NCI-H1105 (cell line): ENCODE results near the gene RBM38.

Source experiments
- DNase-seq: peaks from one replicate; lab custom pipeline; 2025; lab: John Stamatoyannopoulos, UW

RBM38 gene

DNA sequence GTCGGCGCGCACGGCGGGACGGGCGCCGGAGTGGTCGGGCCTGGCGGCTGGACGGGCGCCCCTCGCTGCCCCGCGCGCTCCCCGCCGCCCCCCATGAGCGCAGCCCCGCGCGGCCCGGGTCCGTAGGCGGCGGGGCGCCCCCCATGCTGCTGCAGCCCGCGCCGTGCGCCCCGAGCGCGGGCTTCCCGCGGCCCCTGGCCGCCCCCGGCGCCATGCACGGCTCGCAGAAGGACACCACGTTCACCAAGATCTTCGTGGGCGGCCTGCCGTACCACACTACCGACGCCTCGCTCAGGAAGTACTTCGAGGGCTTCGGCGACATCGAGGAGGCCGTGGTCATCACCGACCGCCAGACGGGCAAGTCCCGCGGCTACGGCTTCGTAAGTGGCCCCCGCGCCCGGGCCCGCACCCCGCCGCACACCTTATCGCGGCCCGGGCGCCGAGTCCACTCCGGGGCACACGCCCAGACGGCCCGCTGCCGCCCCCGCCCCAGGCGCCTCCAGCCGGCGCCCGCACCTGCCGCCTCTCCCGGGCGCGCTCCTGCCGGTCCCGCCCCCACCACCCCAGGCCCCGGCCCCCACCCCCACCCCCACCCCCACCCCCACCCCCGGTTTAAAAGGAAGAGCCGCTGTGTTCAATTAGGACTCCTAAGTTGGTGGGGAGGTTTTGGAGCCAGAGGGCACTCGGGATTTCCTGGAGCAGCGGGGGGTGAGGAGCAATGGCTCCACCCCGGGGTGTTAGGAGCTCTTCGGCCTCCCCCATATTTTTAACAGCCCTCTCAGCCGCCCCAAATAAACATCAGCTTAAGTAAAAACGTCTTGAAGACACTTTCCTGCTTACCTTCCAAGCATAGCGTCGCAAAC, 474 bp downstream of the RBM38 start:
- DNase-seq = no peak

GRCh38 chr20:57392512-57393271, 1.5 kb downstream of the RBM38 start:
- DNase-seq = no peak

- DNase-seq = no peak
Observed at GRCh38 chr20:57393321-57394120, 2.3 kb downstream of the RBM38 start.

DNA sequence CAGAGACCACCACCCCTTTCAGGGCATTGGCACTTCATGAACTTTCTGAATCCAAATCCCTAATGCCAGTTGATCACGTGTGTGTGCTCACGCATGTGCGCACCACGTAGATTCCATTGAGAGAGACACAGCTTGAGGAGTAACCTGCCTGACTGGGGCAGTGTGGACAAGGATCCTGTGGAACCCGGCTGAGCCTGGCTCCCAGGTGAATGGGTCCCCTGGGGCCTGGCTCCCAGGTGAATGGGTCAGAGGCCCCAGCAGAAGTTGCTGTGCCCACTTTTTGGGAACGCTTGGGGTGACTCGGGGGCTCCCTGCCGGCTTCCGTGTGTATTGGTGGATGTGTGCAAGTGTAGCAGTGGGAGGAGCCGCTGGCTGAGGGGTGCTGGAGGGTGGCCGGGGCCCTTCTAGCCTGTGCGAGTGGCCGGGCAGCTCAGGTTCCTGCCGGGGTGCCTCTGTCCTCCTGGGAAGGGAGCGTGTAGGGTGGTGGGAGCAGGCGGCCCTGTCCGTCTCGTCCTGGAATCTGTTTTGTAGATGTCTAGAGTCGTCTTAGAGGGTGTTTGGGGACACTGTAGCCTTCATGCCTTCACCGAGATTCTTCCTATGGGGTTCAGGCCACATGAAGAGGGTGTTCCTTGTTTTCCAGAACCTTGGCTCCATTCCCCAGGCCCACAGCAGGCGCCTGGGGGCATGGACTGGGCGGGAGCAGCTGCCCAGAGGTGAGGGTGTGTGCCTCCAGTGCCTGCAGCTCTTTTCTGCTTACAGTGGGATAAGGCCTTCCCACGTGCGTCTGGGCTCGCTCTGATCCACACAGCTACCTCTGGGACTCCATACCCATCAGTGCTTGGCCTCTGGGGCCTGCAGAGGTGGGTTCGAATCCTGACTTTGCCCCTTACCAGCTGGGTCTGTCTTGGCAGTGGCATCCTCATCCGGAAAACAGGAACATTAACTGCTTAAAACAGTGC, 3.2 kb downstream of the RBM38 start:
- no peak for DNase-seq

DNA sequence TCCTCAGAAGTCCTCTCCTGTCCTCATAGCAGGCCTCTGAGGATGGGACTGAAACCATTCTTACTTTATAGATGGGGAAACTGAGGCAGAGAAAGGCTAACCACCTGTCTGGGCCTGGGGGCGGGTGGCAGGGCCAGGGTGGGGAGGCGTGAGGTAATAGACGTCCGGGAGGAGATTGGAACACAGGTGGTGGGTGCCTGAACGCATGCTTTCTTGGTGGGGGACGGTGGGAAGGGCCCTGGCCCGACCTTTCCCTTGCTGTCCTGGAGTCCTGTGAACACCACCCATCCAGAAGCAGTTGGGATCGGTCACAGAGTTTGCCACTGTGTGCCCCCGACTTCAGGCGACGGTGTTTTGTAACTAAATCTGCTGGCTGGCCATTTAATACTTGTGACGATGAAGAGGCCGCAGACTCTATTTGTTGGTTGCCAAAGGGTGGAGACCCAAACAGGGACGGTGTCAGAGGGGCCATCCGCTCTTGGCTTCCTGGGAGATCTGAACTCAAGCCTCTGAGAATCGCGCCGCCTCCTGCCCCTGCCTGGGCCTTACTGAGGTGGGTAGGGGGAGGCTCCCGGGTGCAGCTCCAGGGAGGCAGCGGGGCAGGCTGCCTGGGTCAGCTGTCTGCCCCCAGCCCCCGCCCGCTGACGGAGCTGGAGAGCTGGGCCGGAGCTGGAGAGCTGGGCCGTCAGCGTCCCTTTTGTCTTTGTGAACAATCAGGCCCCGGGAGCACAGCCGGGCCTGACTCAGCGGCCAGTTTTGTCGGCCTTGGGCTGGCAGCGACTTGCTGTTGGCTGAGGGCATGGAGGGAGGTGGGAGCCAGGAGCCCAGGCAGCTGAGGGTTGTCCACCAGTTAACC, 4.1 kb downstream of the RBM38 start:
- no peak for DNase-seq

- DNase-seq = no peak
Observed at GRCh38 chr20:57396212-57396983, 5.2 kb downstream of the RBM38 start.

- no peak for DNase-seq
Observed at GRCh38 chr20:57396984-57397692, 5.9 kb downstream of the RBM38 start.

DNA sequence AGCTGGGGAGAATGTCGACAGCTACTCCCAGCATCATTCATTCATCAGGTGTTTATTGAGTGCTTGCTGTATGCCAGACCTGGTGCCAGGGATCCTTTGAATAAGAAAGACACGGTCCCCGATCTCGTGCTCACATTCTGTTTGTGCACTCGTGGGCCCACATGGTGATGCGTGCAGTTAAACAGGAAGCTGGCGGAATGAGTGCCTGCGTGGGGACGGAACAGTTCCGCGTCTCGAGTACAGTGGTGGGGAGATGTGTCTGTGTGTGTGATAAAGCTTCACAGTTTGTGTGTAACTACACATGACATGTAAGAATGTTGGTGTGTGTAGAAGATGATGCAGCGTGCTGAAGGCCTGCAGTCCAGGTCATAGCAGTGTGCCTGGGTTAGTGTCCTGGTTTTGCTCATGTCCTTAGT, 6.5 kb downstream of the RBM38 start:
- no peak for DNase-seq

DNA sequence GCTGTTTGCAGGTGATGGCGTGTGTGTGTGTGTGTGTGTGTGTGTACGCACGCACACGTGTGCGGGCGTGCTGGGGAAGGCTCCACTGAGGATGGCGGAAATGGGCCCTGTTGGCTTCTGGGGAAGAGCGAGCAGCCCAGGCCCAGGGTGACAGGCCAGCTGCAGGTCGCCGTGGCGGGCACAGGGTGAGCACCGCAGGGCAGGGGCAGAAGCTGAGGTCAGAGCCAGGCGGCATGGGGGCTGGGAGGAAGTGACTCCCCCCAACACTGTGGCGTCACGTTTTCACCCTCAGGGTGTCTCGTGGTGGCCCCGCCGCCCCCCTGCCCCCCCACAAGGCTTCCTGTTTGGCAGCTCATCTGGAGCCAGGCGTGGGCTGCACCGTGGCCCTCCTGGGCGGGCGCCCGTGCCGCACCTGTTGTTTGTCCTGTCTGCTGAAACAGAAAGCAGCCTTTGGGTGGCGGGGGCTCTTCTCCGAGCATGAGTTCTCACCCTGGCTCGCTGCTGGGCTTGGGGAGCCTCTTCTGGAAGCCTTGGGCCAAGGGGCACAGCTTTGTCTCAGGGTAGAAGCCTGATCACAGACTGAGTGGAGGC, 7.1 kb downstream of the RBM38 start:
- peak; percentile 78 for DNase-seq

GRCh38 chr20:57398901-57399535, 7.8 kb downstream of the RBM38 start:
- no peak for DNase-seq

DNA sequence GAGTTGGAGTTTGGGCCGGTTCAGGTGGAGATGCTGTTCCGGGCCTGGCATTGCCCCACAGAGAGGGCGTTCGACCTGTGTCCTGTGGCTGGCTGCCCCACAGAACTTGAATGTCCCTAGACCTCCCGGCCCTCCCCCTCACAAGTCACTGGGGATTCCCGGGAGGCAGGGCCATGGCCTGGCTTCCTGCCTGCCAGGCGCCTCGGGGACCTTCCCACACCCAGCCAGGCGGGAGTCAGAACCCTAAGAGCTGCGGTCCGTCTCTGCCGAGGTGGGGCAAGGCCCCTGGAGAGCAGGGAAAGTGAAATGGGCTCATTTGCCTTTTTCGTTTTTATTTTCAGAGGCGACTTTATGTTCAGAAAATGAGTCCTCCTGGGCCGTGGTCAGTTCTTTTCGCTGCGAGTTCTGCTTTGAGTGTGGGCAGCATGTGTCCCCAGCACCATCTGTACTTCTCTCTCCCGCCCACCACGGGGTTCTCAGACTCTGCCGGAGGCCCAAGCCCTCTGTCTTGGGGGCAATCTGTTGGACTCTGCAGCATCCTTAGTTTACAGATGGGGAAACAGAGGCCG, 8.5 kb downstream of the RBM38 start:
- no peak for DNase-seq

DNA sequence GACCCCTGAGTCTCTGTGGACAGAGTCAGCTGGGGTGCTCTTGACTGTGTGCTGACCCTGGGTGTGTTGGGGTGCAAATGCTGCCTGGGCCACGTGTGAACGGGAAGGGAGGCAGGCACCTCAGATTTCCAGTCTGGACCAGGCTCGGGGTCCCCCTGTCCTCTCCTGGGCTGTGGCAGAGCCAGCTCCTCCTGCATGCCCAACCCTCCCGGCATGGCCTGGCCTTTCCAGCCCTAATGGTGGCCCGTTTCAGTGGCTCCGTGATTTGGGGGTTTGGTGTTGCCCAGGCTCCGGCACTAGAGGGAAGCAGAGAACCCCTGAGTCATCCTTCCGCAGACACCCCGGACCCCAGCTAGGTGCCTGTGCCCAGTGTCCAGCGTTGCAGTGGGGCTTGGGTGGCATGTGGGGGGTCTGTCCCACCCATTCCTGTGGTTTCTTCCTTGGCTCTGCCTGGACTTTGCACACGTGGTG, 9.1 kb downstream of the RBM38 start:
- DNase-seq = no peak

GRCh38 chr20:57400821-57401564, 9.8 kb downstream of the RBM38 start:
- no peak for DNase-seq

DNA sequence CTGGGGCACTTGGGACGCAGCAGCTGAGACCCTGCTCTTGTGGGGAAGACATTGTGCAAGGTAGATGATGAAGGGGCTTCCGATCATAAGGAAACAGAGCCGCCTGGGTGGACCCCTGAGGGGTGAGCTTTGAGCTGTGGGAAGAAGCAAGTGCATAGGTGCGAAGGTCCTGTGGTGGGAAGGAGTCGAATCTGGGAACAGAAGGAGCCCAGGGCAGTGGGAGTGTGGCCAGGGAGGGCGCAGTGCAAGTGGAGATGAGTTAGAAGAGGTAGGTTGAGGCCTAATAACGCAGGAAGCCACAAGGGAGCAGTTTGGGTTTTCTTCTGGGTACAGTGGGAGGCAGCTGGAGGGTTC, 10.3 kb downstream of the RBM38 start:
- DNase-seq = no peak

DNA sequence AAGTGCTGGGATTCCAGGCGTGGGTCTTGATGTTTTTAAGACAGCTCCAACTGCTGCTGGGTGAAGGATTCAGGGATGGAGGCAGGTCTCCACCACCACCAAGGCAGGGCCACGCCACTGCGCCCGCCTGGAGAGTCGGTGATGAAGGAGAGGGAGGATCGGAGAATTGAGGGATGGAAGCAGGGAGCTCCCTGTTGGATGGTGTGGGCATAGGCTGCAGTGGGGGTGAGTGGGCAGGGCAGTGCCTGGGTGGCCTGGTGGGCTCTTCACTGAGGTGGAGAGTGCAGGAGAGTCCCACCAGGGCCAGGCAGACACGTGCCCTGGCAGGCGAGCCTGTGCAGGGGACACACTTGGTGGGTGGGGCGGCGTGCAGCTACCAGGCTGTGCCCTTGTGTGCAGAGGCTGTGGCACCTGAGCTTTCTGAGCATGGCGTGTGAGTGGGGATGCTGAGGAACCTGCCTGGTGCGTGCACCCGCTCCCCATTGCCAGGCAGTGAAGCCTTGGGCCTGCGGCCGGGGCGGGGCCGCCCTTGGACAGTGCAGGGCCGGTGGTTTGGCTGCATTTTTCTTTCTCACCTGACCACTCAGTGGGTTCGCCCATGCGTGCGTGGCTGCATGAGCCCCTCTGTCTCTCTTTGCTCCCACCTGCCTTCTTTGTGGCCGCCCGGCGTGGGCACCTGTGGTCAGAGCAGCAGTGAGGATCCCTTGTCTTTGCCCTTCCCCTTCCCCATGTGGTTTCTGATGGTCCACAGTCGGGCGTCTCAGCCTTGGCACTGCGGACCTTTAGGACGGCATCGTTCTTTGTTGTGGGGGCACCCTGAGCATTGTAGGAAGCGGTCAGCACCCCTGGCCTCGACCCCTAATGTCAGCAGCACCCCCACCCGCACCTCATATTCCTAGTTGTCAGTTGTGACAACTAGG, 11.3 kb downstream of the RBM38 start:
- DNase-seq = no peak

DNA sequence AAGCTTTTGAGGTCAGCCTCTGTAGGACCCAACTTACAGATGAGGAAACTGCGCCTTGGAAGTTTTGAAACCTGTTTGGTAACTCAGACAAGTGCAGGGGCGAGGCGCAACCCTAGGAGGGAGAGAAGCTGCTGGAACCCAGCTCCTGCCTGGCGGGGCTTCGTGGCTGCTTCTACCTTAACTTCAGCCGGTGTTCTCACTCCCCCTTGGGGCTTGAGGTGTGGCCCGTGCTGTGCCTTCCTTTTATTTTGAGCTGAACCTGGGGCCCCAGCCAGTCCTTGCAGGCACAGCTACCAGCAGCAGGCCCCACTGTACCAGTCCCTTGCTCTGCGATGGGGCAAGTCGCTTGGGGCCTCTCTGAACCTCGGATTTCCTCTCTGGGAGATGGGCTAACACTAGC, 12.0 kb downstream of the RBM38 start:
- DNase-seq = no peak
